ENCODE measurements around the gene PSMB3.
A peak's percentile ranks its signal among the peaks of the same experiment; 100 is the strongest.

The PSMB3 gene

DNA sequence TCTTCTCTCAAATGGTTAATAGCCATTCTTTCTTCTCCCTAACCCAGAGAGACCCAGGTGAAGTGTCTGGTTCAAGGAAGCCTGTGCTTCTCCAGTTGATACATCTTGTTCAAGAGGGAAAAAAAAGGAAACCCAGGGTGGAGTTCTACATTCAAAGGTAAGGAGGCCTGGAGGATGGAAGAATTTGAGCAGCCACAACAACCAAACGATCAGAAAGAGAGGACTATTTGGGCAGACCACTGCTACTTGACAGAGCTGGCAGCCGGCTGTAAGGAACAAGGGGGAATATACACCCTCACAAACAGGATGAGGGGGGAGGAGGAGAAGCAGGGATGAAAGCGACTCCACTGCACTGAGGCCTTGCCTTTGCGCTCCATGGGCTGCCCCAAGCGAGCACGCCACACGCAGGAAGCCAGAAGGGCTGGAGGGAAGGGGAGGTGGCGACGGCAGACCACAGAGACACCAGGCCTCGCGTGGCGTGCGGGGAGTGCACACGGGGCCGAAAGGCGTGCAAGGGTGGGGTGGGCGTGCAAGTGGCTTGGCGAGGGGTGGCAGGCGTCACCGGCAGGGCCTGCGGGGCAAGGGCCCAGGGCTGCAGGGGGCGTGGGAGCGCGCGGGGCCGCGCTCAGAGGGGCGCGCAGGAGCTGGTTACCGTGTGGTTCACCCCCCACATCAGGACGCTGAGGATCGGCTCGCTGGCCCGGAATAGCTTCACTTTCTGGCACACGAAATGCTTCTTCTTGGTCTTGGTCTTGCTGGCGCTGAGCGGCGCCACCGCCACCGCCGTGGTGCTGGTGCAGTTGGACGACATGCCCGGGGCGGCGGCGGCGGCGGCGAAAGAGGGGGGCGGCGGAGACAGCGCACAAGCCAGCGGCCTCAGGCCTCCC, 46.3 kb downstream of the PSMB3 start:
- DNase-seq: peak; percentile 62

DNA sequence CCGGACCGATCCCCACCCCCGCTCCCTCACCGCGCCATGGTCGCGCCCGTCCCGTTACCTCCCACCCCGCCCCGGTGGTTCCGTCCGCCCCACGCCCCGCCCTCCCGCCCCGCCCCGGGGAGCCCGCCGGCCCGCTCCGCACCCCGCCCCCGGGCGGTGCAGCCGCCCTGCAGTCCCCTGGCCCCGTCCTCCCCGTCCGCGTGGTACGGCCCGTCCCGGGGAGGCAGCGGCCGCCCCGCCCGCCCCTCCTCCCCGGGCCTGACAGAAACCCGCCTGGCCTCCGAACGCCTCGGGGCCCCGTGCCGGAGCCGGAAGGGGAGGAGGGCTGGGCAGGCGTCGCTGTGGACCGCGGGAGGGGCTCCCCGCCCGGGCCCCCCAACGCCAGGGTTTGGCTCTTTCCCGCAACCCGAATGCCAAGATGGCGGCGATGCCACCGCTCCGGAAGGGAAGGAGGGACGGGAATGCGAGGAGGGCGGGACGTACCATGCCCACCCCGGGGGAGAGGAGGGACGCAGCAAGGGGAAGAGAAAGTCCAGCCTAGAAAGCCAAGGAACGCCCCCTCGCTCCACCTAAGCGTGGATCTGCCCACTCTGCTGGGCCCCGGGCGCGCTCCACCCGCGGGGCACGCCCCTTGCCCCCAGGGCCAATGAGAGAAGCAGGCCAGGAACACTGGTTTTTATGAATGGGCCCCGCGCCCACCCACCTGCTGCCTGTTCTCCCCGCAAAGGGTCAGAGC, 47.1 kb downstream of the PSMB3 start, which contains the start of gene PIP4K2B:
PIP4K2B (minus strand) TSS at position 56 of the 736 bp plus-strand sequence. CDS start 132 bp downstream, outside the sequence.
- DNase-seq: peak; percentile 86

DNA sequence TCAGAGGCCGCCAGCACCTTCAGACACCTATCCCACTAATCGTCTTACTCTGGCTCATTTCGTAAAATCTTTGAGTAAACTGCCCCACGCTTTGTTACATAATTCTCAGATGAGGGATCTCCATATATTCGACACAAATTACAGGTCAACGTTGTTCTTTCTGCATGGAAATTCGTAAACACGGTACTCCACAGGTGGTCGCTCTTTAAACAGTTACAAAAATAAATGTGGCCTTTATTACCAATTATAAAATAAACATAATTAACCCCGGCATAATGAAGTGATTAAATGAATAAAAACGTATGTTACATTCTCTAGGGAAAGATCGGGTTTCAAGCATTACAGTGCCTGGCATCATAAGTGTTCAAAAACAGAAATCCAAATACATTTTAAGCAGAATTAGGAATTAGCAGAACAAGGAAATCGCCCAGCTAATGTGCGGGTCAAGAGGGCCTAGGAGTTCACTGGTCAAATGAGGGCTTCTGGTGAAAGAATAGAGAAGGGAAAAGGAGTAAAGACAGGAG, 47.8 kb downstream of the PSMB3 start:
- DNase-seq: no peak

DNA sequence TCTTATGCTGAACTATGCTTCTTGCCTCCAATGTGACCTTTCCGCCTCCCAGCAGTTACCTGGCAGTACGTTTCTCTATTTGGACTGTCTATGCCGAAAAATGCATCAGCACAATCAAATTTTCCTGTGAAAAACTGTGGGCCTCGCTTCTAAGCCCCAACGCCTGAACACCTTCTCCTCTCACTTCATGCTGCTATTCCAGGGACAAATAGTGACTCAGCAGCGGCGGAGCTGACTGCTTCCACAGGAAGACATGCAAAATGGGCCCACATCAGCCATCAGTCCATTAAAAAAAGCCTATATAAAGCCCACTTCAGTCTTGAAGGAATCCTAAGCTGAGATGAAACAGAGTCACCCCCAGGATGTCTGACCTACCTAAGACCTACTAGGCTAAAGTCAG, 57.3 kb downstream of the PSMB3 start:
- DNase-seq: no peak
